Spleen (tissue), 11 donors: ENCODE results near the gene FAM117B. TPM values are rescaled to one million over a fixed set of nuclear protein-coding genes. Genes with fewer than 3 reads are reported as not detected.
"Not testable (repeated sequence)": the region's sequence is repeated elsewhere in the genome, so short reads cannot be mapped to it uniquely, and the experiment has no call there.

Experiments
- DNase-seq: peaks from one replicate; pipeline ENCODE4 v3.0.0-alpha.2; 2020
- H3K27ac ChIP-seq, 8 donors: fragments of 200-600 bp; sonication (generic) in 7 of 8; 1 replicate in 4 of 8; 2 replicates in 4 of 8; pipeline versions ENCODE4 v1.5.0 to v1.8.0; 2016 to 2021; ENCODE audit warnings: inconsistent platforms in 4 of 8, mild to moderate bottlenecking in 4 of 8, moderate library complexity in 1 of 8
- H3K27me3 ChIP-seq, 7 donors: fragments of 200-600 bp; sonication (generic) in 6 of 7; replicated peaks in 1 of 7; 1 replicate in 4 of 7; 2 replicates in 3 of 7; pipeline versions ENCODE4 v1.5.0 to v1.8.0; 2016 to 2021; ENCODE audit warnings: inconsistent platforms in 3 of 7, mild to moderate bottlenecking in 1 of 7
- H3K36me3 ChIP-seq, 6 donors: fragments of 200-600 bp; sonication (generic) in 5 of 6; 1 replicate in 4 of 6; 2 replicates in 2 of 6; pipeline versions ENCODE4 v1.5.0 to v1.8.0; 2016 to 2021; ENCODE audit warnings: inconsistent platforms in 2 of 6
- H3K4me1 ChIP-seq, 6 donors: fragments of 200-600 bp; sonication (generic) in 5 of 6; 1 replicate in 3 of 6; 2 replicates in 3 of 6; pipeline versions ENCODE4 v1.5.0 to v1.8.0; 2016 to 2021; ENCODE audit warnings: inconsistent platforms in 3 of 6
- H3K4me3 ChIP-seq, 8 donors: fragments of 200-600 bp; sonication (generic) in 7 of 8; 1 replicate in 4 of 8; 2 replicates in 4 of 8; pipeline versions ENCODE4 v1.5.0 to v1.8.0; 2016 to 2021; ENCODE audit warnings: inconsistent platforms in 4 of 8, mild to moderate bottlenecking in 4 of 8, moderate library complexity in 2 of 8
- H3K9me3 ChIP-seq, 8 donors: fragments of 200-600 bp; sonication (generic) in 7 of 8; 1 replicate in 4 of 8; 2 replicates in 4 of 8; pipeline versions ENCODE4 v1.5.0 to v1.8.0; 2016 to 2021; ENCODE audit warnings: inconsistent platforms in 4 of 8
- CTCF ChIP-seq, 11 experiments: fragments of 200-600 bp in 7 of 11; fragments of 450-650 bp in 4 of 11; sonication (generic) in 4 of 11; IDR thresholded peaks in 8 of 11; conservative IDR thresholded peaks in 3 of 11; 1 replicate in 7 of 11; 2 replicates in 4 of 11; pipeline versions ENCODE4 v1.4.0 to v1.8.0; 2016 to 2021; ENCODE audit warnings: antibody characterized with exemption in 11 of 11, inconsistent platforms in 4 of 11, mild to moderate bottlenecking in 1 of 11
- POLR2A ChIP-seq, 3 donors: fragments of 450-650 bp; IDR thresholded peaks; one replicate each; pipeline ENCODE4 v1.5.1; 2017; ENCODE audit warnings: antibody characterized with exemption in 3 of 3, mild to moderate bottlenecking in 1 of 3
- POLR2AphosphoS5 ChIP-seq, 3 donors: sonication (generic); formaldehyde crosslinking; IDR thresholded peaks; one replicate each; pipeline ENCODE4 v1.5.1; 2017; ENCODE audit warnings: antibody characterized with exemption in 3 of 3
- WGBS, 5 donors: extraction: QIAGEN DNeasy Blood & Tissue Kit in 3 of 5; methylation state at CpG; one replicate each; pipeline versions ENCODE4 v1.1.5 to v1.1.7; 2013 to 2018; 5-methylcytosine and 5-hydroxymethylcytosine counted together
- intact Hi-C: fragments of 100-400 bp; cut with DNase I; formaldehyde crosslinking; loops from one replicate; pipeline ENCODE4 v1.15.0; 2023; ENCODE audit warnings: low total_unique reads
- polyA plus RNA-seq, 3 donors: library from polyadenylated mRNA; stranded (reverse); fragments of 200-250 nt; gene quantifications; one replicate each; pipeline ENCODE4 v1.2.1, GENCODE V29; 2013
- total RNA-seq, 7 donors: library from RNA; depleted of rRNA in 3 of 7; stranded (reverse); fragments of >200 nt in 3 of 7; fragmentation: NEBNext Ultra II Directional in 4 of 7; extraction: Animal tissue kit (Norgen Biotek cat#: 25700) in 4 of 7; gene quantifications; one replicate each; pipeline versions ENCODE4 v1.1.0 to v1.2.1, GENCODE V29; 2016 to 2021
- donor health status: healthy with polysubstance abuse.
- donor health status: DM: no; HTN: no; CAD: no; lungs with moderate emphysema.
- donor health status: DM: no; HTN: no; CAD: no.
- donor health status: Bipolar disorder and iron deficiency.
- donor health status: healthy.
- donor health status: DM: no; HTN: no; CAD: no.
- donor health status: DM: yes; HTN: yes; CAD: no.

FAM117B gene
- total and polyA plus RNA-seq, 10 donors = 4.8 to 28.0 (median 15.1) TPM

DNA sequence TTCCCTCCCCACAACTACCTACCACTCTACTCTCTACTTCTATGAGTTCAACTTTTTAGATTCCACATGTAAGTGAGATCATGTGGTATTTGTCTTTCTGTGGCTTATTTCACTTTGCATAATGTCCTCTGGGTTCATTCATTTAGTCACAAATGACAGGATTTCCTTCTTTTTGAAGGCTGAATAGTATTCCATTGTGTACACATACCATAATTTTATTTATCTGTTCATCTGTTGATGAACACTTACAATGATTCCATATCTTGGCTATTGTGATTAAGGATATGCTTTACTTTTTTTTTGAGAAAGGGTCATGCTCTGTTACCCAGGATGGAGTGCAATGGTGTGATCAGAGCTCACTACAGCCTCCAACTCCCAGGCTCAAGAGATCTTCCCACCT is 163.2 kb downstream of the FAM117B start:
- H3K4me1 ChIP-seq = no peaks in the 10 kb centered on the region
- TF ChIP-seq POLR2A (IDR thresholded peaks at IDR 0.05) = no peak
- peaks cover 0 to 26% (median 0%) of the 10 kb centered on the region in 6 donors for H3K36me3 ChIP-seq
- H3K27ac ChIP-seq = no peak overlapping the region
- H3K9me3 ChIP-seq = peaks cover 0 to 14% (median 8%) of the 10 kb centered on the region in 8 donors
- no peak for DNase-seq
- no peaks in the 10 kb centered on the region for H3K27me3 ChIP-seq
- intact Hi-C loops = no loop called here
- H3K4me3 ChIP-seq = no peak overlapping the region

GRCh38 chr2:202805911-202806310 is 171.1 kb downstream of the FAM117B start:
- peaks cover 0 to 15% (median 0%) of the 10 kb centered on the region in 6 donors for H3K36me3 ChIP-seq
- DNase-seq, H3K27me3 ChIP-seq, H3K27ac ChIP-seq, intact Hi-C loops, H3K4me3 ChIP-seq, H3K4me1 ChIP-seq: not testable (repeated sequence)
- 74 to 87% (median 82%) methylated on average over 9 of the region's 9 CpGs for WGBS, 5 donors
- peaks cover 0 to 14% (median 11%) of the 10 kb centered on the region in 8 donors for H3K9me3 ChIP-seq

- intact Hi-C loops, DNase-seq, H3K27ac ChIP-seq, H3K36me3 ChIP-seq, H3K4me3 ChIP-seq, H3K27me3 ChIP-seq, H3K4me1 ChIP-seq: not testable (repeated sequence)
- WGBS, 5 donors = 95 to 100% (median 100%) methylated on average over 1 of the region's 1 CpG
- H3K9me3 ChIP-seq = peaks cover 0 to 18% (median 13%) of the 10 kb centered on the region in 8 donors
These were observed 172.8 kb downstream of the FAM117B start for GRCh38 chr2:202807431-202808138.

DNA sequence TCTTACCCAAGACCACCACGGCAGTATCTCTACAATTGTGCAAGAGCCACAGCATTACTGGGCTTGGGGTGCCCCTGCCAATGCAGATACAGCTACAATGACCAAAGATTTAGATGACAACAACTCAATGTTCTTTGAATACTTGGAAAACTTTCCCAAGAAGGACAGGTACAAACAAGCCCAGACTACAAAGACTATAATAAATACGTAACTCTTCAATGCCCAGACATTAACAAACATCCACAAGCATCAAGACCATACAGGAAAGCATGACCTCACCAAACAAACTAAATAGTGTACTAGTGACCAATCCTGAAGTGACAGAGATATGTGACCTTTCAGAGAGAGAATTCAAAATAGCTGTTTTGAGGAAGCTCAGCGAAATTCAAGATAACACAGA is 174.0 kb downstream of the FAM117B start:
- intact Hi-C loops = no loop called here
- WGBS, 5 donors = 71 to 98% (median 94%) methylated on average over 3 of the region's 3 CpGs
- no peak overlapping the region for H3K4me3 ChIP-seq
- H3K27me3 ChIP-seq = no peaks in the 10 kb centered on the region
- no peak overlapping the region for H3K27ac ChIP-seq
- no peak for DNase-seq
- H3K9me3 ChIP-seq = peaks cover 0 to 18% (median 13%) of the 10 kb centered on the region in 8 donors
- peaks cover 0 to 10% (median 0%) of the 10 kb centered on the region in 6 donors for H3K36me3 ChIP-seq
- no peaks in the 10 kb centered on the region for H3K4me1 ChIP-seq
- no peak for TF ChIP-seq POLR2AphosphoS5 (IDR thresholded peaks at IDR 0.05)
- TF ChIP-seq CTCF (IDR thresholded peaks at IDR 0.05 in 8 of 11, conservative IDR thresholded peaks at IDR 0.05 in 3 of 11) = no peak
- no peak for TF ChIP-seq POLR2A (IDR thresholded peaks at IDR 0.05)

DNA sequence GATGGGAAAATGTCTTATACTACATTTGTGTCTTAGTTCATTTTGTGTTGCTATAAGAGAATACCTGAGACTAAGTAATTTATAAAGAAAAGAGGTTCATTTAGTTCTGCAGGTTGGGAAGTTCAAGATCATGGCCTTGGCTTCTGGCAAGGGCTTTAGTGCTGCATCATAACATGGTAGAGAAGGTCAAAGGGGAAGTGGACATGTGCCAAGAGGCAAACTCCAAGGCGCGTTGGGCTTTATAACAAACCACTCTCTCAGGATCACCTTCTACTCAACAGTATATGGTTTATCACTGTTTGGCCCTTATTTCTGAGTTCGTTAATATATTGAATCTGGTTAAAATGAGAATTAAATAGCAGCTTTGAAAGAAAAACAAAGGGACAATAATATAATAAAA is 178.6 kb downstream of the FAM117B start:
- WGBS, 5 donors = 90 to 97% (median 92%) methylated on average over 3 of the region's 3 CpGs
- intact Hi-C loops = no loop called here

More for the DNA sequence above, 178.6 kb downstream of the FAM117B start:
- H3K36me3 ChIP-seq = no peaks in the 10 kb centered on the region
- no peaks in the 10 kb centered on the region for H3K4me1 ChIP-seq
- no peak for TF ChIP-seq POLR2A (IDR thresholded peaks at IDR 0.05)
- TF ChIP-seq CTCF (IDR thresholded peaks at IDR 0.05 in 8 of 11, conservative IDR thresholded peaks at IDR 0.05 in 3 of 11) = no peak
- TF ChIP-seq POLR2AphosphoS5 (IDR thresholded peaks at IDR 0.05) = no peak
- H3K27ac ChIP-seq = no peak overlapping the region
- no peak overlapping the region for H3K4me3 ChIP-seq
- H3K27me3 ChIP-seq = no peaks in the 10 kb centered on the region
- no peak for DNase-seq
- H3K9me3 ChIP-seq = peaks cover 0 to 23% (median 13%) of the 10 kb centered on the region in 8 donors
